ENCODE measurements around the gene GPR42.
"Not testable (repeated sequence)": the region's sequence is repeated elsewhere in the genome, so short reads cannot be mapped to it uniquely, and the experiment has no call there.

The GPR42 gene

GRCh38 chr19:35352448-35353304, 18.2 kb upstream of the GPR42 start:
- H3K27ac ChIP-seq: no peak overlapping the region
- TF ChIP-seq CTCF (conservative IDR thresholded peaks at IDR 0.05): peak; percentile 89

DNA sequence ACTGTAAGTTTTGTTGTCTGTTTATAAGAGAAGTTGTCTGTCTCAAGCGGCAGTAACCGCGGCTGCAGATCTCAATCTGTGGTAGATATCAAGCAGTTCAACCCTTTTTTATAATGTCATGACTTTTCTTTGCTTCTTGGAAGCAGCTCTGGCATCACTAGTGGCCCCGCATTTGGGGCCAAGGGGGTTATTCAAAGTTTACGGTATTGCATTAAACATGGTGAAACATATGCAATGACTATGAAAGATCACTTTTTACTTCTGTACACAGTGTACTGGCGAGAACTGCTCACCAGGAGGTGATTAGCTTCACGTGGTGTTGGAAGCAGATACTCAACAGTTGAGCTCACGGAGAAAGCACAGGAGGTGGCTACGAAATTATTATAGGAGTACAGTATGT, 17.2 kb upstream of the GPR42 start:
- peak; percentile 45; the same call in 1 of the 2 replicates for TF ChIP-seq CTCF (conservative IDR thresholded peaks at IDR 0.05)
- H3K27ac ChIP-seq: no peak overlapping the region

- no peak overlapping the region for H3K27ac ChIP-seq
- no peak for TF ChIP-seq CTCF (conservative IDR thresholded peaks at IDR 0.05)
Measured at GRCh38 chr19:35354898-35355297, 16.0 kb upstream of the GPR42 start.

DNA sequence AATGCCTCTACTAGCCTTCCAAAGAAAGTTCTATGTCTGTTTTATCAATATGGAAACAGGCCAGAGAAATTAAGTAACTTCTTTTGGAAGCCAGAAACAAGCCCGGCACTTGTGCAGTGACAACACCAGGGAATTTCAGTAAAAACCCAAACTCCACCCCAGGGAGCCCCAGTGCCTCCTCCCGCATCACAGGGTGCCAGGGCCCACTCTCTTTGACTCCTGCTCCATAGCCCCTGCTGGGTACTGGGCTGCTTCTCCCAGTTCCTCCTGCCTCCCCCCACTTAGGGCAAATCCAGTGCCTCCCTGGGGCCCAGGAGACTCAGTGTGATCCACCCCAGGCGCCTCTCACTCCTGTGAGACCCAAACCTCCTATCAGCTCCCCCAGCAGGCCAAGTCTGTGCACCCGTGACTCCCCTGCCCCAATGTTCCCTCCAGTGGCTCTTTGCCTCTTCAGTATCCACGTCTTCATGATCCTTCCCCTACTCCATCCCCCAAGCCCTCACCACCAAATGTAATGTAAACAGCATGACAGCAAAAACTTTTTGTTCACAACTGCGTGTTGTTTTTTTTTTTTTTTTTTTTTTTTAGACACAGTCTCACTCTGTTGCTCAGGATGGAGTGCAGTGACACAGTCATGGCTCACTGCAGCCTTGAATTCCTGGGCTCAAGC, 14.9 kb upstream of the GPR42 start:
- no peak for TF ChIP-seq CTCF (conservative IDR thresholded peaks at IDR 0.05)
- H3K27ac ChIP-seq: no peak overlapping the region

DNA sequence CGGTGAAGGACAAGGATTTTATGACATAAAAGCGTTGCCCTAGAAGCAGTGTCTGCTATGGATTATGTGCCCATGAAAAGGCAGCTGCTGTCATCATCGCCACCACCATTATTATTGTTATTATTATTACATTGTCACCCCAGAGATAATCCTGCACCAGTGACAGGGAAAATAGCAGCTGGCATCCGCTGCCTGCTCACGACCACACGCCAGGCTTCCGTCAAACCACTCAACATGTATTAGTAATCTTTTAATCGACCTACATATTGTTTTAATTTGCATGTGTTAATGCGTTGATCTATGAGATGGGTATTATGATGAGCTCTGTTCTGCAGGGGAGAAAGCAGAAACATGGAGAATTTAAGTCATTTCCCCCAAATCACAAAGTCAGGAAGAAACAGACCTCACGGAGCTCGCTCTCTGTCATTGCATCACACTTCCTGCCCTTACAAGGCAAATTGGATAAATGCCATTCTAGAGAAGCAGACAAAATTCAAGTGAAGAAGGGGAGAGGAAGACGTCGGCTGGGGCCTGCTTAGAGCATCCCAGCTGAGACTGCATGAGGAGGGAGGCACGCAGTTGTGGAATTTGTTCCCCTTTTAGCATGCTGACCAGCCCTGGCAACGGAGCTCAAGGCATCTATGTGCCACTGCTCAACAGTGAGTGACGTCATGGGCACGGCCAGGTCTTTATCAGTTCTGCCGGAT, 12.8 kb upstream of the GPR42 start, which contains the start of gene FFAR3:
TSS of gene FFAR3 (plus strand) at position 594 of the 707 bp plus-strand sequence. CDS start 431 bp downstream, outside the sequence.
- no peak for TF ChIP-seq CTCF (conservative IDR thresholded peaks at IDR 0.05)

GRCh38 chr19:35358834-35359233, 12.0 kb upstream of the GPR42 start:
- H3K27ac ChIP-seq: not testable (repeated sequence)

More for the DNA sequence above, 12.8 kb upstream of the GPR42 start, which contains the start of gene FFAR3:
- no peak within 1 kb of the TSS for H3K27ac ChIP-seq

GRCh38 chr19:35359395-35359794, 11.5 kb upstream of the GPR42 start:
- not testable (repeated sequence) for H3K27ac ChIP-seq

DNA sequence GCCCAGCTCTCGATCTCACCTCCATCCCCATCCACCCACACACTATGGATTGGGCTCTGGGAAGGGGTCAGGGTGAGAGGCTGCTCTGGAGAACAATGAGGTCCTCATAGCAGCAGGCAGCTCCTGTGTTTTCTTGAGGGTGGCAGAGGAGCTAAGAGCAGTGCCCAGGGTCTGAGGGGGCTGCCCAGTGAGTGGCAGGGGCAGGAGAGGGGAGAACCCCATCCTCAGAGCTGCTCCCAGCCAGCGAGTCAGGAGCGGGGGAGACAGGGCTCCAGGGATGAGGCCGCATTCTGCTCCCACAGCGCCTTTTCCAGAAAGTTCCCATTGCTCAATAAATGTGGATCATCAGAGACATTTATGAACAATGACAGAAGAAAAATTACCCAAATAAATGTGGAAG, 10.8 kb upstream of the GPR42 start:
- not testable (repeated sequence) for H3K27ac ChIP-seq
